NCI-H1092 (cell line): ENCODE measurements around the gene NPPA.
"Not testable (repeated sequence)": the region's sequence is repeated elsewhere in the genome, so short reads cannot be mapped to it uniquely, and the experiment has no call there.

ENCODE experiments used
- DNase-seq: peaks from one replicate; lab custom pipeline; 2025; lab: John Stamatoyannopoulos, UW

Gene NPPA

GRCh38 chr1:11847667-11848372, at the start of gene NPPA:
Gene NPPA, minus strand, starts transcription at chr1:11847783. Its CDS starts 99 bp downstream, at chr1:11847684.
- DNase-seq, result peak; percentile 99

DNA sequence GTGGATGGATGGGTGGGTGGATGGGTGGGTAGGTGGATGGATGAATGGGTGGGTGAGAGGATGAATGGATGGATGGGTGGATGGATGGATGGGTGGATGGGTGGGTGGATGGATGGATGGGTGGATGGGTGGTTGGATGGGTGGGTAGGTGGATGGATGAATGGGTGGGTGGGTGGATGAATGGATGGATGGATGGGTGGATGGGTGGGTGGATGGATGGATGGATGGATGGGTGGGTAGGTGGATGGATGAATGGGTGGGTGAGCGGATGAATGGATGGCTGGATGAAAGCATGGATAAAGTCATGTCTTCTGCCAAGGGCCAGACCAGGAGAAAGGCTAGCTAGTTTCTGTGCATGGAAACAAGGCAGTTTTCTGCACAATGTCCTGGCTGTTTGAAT, 46.9 kb upstream of the NPPA start:
- not testable (repeated sequence) for DNase-seq

- peak; percentile 66 for DNase-seq
Observed at GRCh38 chr1:11893907-11894251, 46.3 kb upstream of the NPPA start.

DNA sequence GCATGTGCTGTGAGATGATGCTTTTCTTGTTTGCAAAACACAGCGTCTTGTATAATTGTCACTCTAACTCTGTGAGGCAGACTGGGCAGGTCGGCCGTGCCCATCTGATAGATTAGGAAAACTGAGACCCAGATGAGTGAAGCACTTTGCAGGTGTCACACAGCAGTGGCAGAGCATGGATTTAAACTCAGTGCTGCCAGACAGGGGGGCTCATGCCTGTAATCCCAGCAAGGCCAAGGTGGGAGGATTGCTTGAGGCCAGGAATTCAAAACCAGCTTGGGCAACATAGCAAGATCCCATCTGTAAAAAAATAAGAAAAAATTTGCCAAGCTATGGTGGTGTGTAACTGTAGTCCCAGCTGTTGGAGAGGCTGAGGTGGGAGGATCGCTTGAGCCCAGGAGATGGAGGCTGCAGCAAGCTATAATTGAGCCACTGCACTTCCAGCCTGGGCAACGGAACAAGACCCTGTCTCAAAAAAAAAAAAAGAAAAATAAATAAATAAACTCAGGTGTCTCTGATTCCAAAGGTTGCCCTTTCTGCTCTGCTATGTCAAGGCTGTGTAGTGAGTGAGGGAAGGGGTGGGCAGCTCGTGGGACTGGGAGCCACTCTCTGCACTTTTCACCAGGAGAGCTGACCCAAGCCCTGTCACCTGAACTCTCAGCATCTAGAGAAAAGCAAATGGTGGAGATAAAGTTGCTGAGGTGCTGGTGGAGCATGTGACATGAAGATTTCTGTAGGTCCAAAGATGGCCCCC, 44.0 kb upstream of the NPPA start:
- no peak for DNase-seq

- DNase-seq, result no peak
Observed at GRCh38 chr1:11888877-11889208, 41.3 kb upstream of the NPPA start.

DNA sequence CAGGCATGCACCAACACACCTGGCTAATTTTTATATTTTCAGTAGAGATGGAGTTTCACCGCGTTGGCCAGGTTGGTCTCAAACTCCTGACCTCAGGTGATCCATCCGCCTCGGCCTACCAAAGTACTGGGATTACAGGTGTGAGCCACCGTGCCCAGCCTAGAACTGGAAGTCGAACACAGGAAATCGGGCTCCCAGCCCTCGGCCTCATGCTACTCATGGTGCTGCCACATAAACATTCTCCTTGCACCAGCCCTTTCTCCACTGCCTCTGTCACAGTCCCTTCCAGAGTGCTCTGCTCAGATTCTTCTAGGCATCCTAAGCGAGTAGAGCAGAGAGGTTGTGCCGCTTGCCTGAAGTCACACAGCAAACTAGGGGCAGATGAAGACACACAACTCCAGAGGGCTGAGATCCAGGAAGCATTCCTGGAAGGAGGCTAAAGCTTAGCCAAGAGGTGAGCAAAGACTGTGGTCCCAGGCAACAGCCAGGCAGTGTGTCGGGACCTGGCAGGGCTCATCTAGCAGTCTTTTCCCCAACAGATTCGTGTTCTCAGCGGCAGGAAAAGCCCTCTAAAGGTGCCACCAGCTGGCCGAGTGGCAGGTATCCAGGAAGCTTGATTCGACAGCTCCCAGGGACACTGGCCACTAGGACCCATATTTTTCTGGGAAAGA, 40.8 kb upstream of the NPPA start:
- DNase-seq, result no peak

- no peak for DNase-seq
Observed at GRCh38 chr1:11887666-11888007, 40.1 kb upstream of the NPPA start.

- no peak for DNase-seq
Observed at GRCh38 chr1:11886986-11887665, 39.5 kb upstream of the NPPA start.

DNA sequence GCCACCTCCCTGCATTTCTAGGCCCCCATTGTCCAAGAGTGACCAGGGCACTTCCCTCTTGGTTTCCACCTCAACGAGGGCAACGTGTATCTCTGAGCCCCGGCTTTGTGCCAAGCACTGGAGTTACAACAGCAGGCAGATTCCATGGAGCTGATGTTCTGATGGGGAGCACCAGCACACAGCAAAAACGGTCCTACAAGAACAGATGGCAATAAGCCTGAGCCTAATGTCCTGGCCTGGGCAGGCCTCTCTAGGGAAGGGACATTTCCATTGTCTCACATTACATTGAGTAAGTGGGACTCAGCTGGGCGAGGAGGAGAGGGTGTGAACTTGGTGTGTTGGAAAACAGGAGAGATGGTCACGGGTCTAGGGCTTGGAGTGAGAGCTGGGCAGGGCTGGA, 38.3 kb upstream of the NPPA start:
- DNase-seq, result no peak

DNA sequence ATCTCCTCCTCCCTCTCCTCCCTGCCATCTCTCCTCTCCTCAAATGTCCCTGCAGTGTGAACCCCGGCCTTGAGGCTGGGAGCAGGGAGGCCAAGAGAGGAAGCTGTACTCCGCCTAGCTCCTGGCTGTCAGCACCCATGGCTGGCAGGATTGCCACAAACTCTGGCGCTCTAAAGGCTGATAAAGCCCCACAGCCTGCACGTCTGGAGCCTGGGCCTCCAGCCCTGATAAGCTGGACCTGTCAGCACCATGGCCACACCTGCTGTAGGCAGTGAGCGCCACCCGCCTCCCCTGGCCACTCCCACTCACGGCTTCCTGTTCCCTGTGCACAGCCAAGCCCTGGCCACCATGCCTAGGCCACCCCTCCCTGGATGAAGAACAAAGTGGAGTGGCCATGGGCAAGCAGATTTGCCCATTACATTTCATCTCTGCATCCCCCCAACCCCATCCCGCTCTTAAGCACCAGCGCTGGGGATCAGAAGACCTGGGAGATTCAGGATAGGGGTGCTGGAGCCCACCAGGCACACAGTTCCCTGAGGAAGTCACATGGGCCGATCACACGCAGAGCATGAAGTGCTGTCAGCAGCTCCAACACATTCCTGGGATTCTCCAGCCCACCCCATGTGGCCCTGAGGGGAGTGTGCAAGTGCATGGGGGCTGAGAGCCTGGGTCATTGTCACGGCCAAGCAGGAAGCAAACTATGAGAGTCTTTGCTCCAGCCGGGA, 35.4 kb upstream of the NPPA start:
- no peak for DNase-seq

GRCh38 chr1:11881749-11882441, 34.3 kb upstream of the NPPA start:
- DNase-seq, result no peak

DNA sequence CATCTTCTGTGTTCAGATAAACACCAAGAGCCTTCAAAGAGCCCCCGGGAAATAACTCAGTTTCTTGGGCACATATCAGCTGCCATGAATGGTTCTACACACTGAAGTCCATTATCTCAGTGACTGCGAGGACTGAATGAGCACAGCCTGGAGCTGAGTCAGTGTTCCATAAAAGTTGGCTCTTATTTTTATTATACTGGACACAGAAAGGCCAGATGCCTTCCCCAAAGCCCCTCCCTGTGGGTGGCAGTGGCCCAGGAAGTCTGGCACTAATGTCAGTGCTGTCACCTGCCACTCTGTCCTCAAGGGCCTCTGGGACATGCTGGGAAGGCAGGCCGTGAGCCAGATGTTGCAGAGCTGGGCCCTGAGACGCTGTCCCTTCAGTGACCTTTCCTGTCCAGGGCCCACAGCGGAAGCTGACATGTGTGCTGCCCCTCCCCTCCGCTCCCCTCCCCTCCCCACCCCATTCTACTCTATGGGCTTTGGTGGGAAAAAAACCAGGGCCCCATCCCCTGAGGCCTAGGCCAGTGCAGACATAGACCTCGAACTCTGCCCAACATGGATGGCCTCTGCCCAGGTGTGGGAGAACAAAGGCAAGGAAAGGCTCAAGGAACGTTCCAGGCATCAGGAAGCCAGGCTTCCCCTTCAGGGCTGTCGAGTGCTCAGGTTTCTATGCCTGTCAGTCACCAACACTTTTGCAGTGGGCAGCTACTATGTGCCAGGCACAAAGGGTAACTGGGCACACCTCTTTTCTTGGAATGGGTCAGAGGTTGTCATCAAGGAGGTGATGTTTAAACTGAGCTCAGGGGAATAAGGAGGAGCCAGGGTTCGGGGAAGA, 33.5 kb upstream of the NPPA start:
- peak; percentile 75 for DNase-seq

DNA sequence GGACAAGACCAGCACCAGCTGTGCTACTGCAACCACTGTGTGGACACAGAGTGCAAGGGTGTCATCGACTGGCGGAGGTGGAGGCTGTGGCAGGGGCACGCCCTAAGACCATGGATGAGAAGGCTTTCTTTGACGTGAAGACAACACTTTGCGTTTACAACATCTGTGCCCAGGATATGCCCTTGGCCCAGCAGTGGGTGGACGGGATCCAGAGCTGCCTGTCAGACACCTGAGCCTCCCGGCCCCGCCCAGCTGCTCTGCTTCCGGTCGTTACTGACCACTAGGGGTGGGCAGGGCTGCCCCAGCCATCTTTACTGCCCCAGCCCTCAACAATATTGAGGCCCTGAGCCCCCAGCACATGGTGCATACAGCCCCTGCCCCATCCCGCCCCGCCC, 32.6 kb upstream of the NPPA start:
- DNase-seq, result no peak

DNA sequence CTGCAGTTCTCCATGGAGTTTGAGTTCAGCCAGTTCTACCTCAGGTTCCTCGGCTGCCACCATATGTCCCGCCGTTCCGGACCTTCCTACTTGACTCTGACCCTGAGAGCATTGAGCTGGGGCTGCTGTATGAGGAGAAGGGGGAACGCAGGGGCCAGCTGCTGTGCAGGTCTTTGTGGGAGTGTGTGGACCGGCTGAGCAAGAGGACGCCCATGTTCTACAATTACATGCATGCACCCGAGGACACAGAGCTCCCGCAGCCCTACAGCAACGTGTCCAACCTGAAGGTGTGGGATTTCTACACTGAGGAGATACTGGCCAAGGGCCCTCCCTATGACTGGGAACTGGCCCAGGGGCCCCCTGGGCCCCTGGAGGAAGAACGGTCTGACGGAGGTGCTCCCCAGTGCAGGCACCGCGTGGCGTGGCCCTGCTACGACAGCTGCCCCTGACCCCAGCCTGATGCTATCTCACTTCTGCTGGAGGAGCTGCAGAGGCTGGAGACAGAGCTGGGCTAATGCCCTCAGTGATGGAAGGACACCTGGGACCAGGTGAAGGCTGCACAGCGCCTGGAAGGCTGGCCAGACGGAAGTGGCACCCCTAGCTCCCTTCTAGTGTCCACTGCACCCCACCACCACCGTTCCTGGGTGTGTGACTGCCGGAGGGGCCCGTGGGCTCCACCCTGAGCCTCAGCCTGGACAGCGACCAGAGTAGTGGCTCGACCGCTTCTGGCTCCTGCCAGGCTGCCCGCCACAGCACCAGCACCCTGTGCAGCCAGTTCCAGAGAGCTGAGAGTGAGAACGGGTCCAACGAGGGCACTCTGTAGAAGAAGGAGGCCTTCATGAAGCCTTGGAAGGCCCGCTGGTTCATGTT, 32.0 kb upstream of the NPPA start:
- DNase-seq, result no peak

- DNase-seq, result no peak
Observed at GRCh38 chr1:11878891-11879190, 31.3 kb upstream of the NPPA start.

DNA sequence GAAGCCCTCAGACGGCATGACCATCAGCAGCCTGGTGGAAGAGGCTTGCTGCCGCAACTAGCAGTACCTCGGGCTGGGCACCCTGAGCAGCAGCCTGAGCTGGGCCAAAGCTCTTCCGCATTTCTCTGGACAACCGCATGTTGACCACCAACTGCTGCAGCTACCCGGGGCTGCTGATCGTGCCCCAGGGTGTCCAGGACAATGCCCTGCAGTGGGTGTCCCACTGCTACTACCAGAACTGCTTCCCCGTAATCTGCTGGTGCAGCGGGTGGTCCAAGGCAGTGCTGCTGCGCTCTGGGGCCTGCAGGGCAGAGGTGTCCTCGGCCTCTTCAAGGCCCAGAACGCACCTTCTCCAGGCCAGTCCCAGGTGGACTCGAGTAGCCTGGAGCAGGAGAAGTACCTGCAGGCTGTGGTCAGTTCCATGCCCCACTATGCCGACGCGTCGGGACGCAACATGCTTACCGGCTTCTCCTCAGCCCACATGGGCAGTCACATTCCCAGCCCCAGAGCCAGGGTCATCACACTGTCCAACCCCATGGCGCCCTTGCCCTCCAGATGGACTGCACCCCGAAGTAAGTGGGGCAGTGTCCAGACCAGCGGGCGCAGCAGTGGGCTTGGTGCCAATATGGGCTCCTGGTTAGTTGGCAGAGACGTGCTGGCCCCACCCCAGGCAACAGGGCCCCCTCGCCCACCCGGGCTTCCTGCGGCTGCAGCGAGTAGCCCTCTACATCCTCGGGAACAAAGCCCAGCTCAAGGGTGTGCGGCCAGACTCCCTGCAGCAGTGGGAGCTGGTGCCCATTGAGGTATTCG, 30.7 kb upstream of the NPPA start:
- DNase-seq, result no peak

GRCh38 chr1:11877074-11877473, 29.5 kb upstream of the NPPA start:
- DNase-seq, result no peak

DNA sequence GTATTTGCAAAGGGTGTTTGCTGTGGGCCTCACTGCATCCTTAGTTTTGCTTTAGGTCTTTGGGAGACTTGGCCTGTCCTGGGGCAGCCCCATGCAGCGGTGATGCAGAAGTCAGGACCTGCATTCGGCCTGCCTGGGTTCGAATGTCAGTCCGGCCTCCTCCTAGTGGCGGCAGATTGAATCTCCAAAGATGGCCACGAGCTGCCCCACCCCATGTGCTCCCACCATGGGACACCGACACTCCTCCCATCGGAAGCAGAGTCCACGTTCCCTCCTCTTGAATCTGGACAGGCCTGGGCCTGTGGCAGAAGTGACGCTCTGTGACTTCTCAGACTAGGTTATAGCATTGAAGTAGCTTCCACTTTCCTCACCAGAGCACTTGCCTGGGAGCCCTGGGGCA, 27.5 kb upstream of the NPPA start:
- no peak for DNase-seq

DNA sequence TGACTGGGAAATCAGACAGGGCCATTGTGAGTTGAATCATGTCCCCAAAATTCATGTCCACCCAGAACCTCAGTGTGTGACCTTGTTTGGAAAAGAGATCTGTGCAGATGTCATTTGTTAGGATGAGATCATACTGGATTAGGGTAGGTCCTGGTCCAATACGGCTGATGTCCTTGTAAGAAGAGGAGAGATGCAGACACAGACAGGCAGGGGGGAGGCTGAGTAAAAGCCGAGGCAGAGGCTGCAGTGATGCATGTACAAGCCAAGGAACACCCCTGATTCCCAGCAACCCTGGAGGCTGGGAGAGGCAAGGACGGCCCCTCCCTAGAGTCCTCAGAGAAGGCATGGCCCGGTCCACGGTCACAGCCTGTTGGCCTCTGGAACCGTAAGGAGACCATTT, 27.0 kb upstream of the NPPA start:
- DNase-seq, result no peak
